ENCODE data around the gene RBM23. TPM values are rescaled to one million over a fixed set of nuclear protein-coding genes. Genes with fewer than 3 reads are reported as not detected.

Gene RBM23
- total RNA-seq, 1 experiment from 2014 or later: 42.4 TPM

DNA sequence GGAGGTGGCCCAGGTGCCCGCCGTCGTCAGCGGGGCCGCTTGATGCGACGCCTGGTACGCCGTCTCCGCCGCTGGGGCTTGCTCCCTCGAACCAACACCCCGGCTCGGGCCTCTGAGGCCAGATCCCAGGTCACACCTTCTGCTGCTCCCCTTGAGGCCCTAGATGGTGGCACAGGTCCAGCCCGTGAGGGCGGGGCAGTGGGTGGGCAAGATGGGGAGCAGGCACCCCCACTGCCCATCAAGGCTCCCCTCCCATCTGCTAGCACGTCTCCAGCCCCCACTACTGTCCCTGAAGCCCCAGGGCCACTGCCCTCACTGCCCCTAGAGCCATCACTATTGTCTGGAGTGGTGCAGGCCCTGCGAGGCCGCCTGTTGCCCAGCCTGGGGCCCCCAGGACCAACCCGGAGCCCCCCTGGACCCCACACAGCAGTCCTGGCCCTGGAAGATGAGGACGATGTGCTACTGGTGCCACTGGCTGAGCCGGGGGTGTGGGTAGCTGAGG lies 41.9 kb downstream of the RBM23 start:
- no peak overlapping the region for H3K27ac Mint-ChIP-seq
- peaks cover 11% of the 10 kb centered on the region for H3K36me3 Mint-ChIP-seq
- H3K4me1 Mint-ChIP-seq: peaks cover 12% of the 10 kb centered on the region
- no peaks in the 10 kb centered on the region; the same call in 1 of the 2 replicates for H3K27me3 Mint-ChIP-seq (ENCODE audit: low read depth)
- ATAC-seq (no peak), DNase-seq (ENCODE audit: low spot score) (no peak)
- POLR2A ChIA-PET: no interaction called here
- H3K4me3 Mint-ChIP-seq: no peak overlapping the region
- no peak for TF ChIP-seq ATF2 (CRISPR knock-in tag; IDR thresholded peaks at IDR 0.05; ENCODE audit: borderline replicate concordance, low read depth)
- no peak for TF ChIP-seq NR2C2 (CRISPR knock-in tag; IDR thresholded peaks at IDR 0.05)
- no peak for TF ChIP-seq ETV6 (CRISPR knock-in tag; IDR thresholded peaks at IDR 0.05)
- no peak for TF ChIP-seq IRF1 (CRISPR knock-in tag; IDR thresholded peaks at IDR 0.05)
- TF ChIP-seq E2F4 (CRISPR knock-in tag; IDR thresholded peaks at IDR 0.05; ENCODE audit: borderline replicate concordance, low read depth): no peak
- no peak for TF ChIP-seq TCF7 (CRISPR knock-in tag; IDR thresholded peaks at IDR 0.05; ENCODE audit: low read depth)
- TF ChIP-seq RELA (CRISPR knock-in tag; IDR thresholded peaks at IDR 0.05; ENCODE audit: borderline replicate concordance): no peak
- TF ChIP-seq, protein P1, sequence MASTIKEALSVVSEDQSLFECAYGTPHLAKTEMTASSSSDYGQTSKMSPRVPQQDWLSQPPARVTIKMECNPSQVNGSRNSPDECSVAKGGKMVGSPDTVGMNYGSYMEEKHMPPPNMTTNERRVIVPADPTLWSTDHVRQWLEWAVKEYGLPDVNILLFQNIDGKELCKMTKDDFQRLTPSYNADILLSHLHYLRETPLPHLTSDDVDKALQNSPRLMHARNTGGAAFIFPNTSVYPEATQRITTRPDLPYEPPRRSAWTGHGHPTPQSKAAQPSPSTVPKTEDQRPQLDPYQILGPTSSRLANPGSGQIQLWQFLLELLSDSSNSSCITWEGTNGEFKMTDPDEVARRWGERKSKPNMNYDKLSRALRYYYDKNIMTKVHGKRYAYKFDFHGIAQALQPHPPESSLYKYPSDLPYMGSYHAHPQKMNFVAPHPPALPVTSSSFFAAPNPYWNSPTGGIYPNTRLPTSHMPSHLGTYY (CRISPR knock-in tag; IDR thresholded peaks at IDR 0.05): no peak
- TF ChIP-seq NFE2L1 (CRISPR knock-in tag; IDR thresholded peaks at IDR 0.05): no peak
- TF ChIP-seq, protein P2, sequence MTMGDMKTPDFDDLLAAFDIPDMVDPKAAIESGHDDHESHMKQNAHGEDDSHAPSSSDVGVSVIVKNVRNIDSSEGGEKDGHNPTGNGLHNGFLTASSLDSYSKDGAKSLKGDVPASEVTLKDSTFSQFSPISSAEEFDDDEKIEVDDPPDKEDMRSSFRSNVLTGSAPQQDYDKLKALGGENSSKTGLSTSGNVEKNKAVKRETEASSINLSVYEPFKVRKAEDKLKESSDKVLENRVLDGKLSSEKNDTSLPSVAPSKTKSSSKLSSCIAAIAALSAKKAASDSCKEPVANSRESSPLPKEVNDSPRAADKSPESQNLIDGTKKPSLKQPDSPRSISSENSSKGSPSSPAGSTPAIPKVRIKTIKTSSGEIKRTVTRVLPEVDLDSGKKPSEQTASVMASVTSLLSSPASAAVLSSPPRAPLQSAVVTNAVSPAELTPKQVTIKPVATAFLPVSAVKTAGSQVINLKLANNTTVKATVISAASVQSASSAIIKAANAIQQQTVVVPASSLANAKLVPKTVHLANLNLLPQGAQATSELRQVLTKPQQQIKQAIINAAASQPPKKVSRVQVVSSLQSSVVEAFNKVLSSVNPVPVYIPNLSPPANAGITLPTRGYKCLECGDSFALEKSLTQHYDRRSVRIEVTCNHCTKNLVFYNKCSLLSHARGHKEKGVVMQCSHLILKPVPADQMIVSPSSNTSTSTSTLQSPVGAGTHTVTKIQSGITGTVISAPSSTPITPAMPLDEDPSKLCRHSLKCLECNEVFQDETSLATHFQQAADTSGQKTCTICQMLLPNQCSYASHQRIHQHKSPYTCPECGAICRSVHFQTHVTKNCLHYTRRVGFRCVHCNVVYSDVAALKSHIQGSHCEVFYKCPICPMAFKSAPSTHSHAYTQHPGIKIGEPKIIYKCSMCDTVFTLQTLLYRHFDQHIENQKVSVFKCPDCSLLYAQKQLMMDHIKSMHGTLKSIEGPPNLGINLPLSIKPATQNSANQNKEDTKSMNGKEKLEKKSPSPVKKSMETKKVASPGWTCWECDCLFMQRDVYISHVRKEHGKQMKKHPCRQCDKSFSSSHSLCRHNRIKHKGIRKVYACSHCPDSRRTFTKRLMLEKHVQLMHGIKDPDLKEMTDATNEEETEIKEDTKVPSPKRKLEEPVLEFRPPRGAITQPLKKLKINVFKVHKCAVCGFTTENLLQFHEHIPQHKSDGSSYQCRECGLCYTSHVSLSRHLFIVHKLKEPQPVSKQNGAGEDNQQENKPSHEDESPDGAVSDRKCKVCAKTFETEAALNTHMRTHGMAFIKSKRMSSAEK (CRISPR knock-in tag; IDR thresholded peaks at IDR 0.05; ENCODE audit: borderline replicate concordance): no peak
- no peak for TF ChIP-seq ZNF423 (CRISPR knock-in tag; IDR thresholded peaks at IDR 0.05)
- no peak for TF ChIP-seq JAZF1 (CRISPR knock-in tag; IDR thresholded peaks at IDR 0.05)
- TF ChIP-seq PRRX2 (CRISPR knock-in tag; IDR thresholded peaks at IDR 0.05): no peak
- TF ChIP-seq SOX15 (CRISPR knock-in tag; IDR thresholded peaks at IDR 0.05): no peak
- TF ChIP-seq PREB (CRISPR knock-in tag; IDR thresholded peaks at IDR 0.05; ENCODE audit: borderline replicate concordance): no peak
- no peak for TF ChIP-seq MYBL2 (CRISPR knock-in tag; IDR thresholded peaks at IDR 0.05)
- no peak for TF ChIP-seq SMAD4 (CRISPR knock-in tag; IDR thresholded peaks at IDR 0.05)
- no peak for TF ChIP-seq HMGXB4 (CRISPR knock-in tag; IDR thresholded peaks at IDR 0.05)
- no peak for TF ChIP-seq ZNF416 (CRISPR knock-in tag; IDR thresholded peaks at IDR 0.05)
- CTCF ChIA-PET: interaction anchor here (0.8 to 1.3 kb wide), 2 partner anchors 9 to 23 kb away, joined by 3 to 4 read pairs; no protein-coding TSS in a partner anchor
- H3K9me3 Mint-ChIP-seq: no peaks in the 10 kb centered on the region

All from WTC11 (cell line).